ENCODE measurements around the gene FOXP2. TPM values are rescaled to one million over a fixed set of nuclear protein-coding genes. Genes with fewer than 3 reads are reported as not detected.
"Not testable (repeated sequence)": the region's sequence is repeated elsewhere in the genome, so short reads cannot be mapped to it uniquely, and the experiment has no call there.

The FOXP2 gene
- total RNA-seq, 2 donors from 2014 or later: 15.5 to 16.6 TPM

GRCh38 chr7:114487174-114487573, 72.6 kb downstream of the FOXP2 start:
- 85% methylated on average over 1 of the region's 1 CpG; no CpG with 5 or more reads in 1 of the 2 donors for WGBS, 2 donors
- Histone ChIP-seq H3K4me1 (no peaks in the 10 kb centered on the region), H3K4me3 (no peak overlapping the region), H3K27ac (no peak overlapping the region), H3K9me3 (peaks cover 0 to 9% (median 0%) of the 10 kb centered on the region in 3 donors), H3K36me3 (replicated peaks in 1 of 2; ENCODE audit: insufficient read depth in 1 of 2, low read depth in 2 of 2) (no peaks in the 10 kb centered on the region), H3K27me3 (no peaks in the 10 kb centered on the region)
- DNase-seq (no peak), ATAC-seq (no peak)
- intact Hi-C loops (cut with DNase I): no loop called here
- TF ChIP-seq CTCF (IDR thresholded peaks at IDR 0.05) (no peak), POLR2A (IDR thresholded peaks at IDR 0.05) (no peak)

- H3K27me3 ChIP-seq: no peaks in the 10 kb centered on the region
- 59 to 85% methylated on average over 2 of the region's 2 CpGs for WGBS, 2 donors
- peaks cover 0 to 9% (median 0%) of the 10 kb centered on the region in 3 donors for H3K9me3 ChIP-seq
- H3K36me3 ChIP-seq (replicated peaks in 1 of 2; ENCODE audit: insufficient read depth in 1 of 2, low read depth in 2 of 2): no peaks in the 10 kb centered on the region
- H3K4me1 ChIP-seq: no peaks in the 10 kb centered on the region
- intact Hi-C loops (cut with DNase I): no loop called here
- no peak for TF ChIP-seq CTCF (IDR thresholded peaks at IDR 0.05)
- TF ChIP-seq POLR2A (IDR thresholded peaks at IDR 0.05): no peak
- H3K4me3 ChIP-seq: no peak overlapping the region
- no peak for DNase-seq
- no peak for ATAC-seq
- H3K27ac ChIP-seq: no peak overlapping the region
Observed at GRCh38 chr7:114488696-114489095, 74.1 kb downstream of the FOXP2 start.

- H3K27me3 ChIP-seq; intact Hi-C loops (cut with DNase I); H3K27ac ChIP-seq; H3K4me1 ChIP-seq; H3K36me3 ChIP-seq (replicated peaks in 1 of 2; ENCODE audit: insufficient read depth in 1 of 2, low read depth in 2 of 2); H3K9me3 ChIP-seq; DNase-seq; ATAC-seq; H3K4me3 ChIP-seq: not testable (repeated sequence)
- 95 to 100% methylated on average over 1 of the region's 1 CpG for WGBS, 2 donors
Observed at GRCh38 chr7:114497491-114497890, 82.9 kb downstream of the FOXP2 start.

- Histone ChIP-seq H3K9me3 (no peaks in the 10 kb centered on the region), H3K4me3 (no peak overlapping the region), H3K4me1 (peaks cover 13% of the 10 kb centered on the region), H3K27me3 (no peaks in the 10 kb centered on the region), H3K36me3 (replicated peaks in 1 of 2; ENCODE audit: insufficient read depth in 1 of 2, low read depth in 2 of 2) (no peaks in the 10 kb centered on the region), H3K27ac (peak overlapping the region in 1 of 4 donors; percentile 13)
- ATAC-seq: peak; percentile 24
- TF ChIP-seq POLR2A (IDR thresholded peaks at IDR 0.05): no peak
- no peak for TF ChIP-seq CTCF (IDR thresholded peaks at IDR 0.05)
- DNase-seq: peak in 2 of 4 donors; percentile 9 to 11
- intact Hi-C loops (cut with DNase I): no loop called here
- WGBS, 2 donors: 10 to 16% methylated on average over 5 of the region's 5 CpGs
Observed at GRCh38 chr7:114502454-114503254, 88.0 kb downstream of the FOXP2 start.

- no peak for ATAC-seq
- no peaks in the 10 kb centered on the region for H3K9me3 ChIP-seq
Observed at GRCh38 chr7:114504586-114504985, 90.0 kb downstream of the FOXP2 start.

More at GRCh38 chr7:114504586-114504985, 90.0 kb downstream of the FOXP2 start:
- Histone ChIP-seq H3K4me3 (no peak overlapping the region), H3K4me1 (peaks cover 13% of the 10 kb centered on the region), H3K36me3 (replicated peaks in 1 of 2; ENCODE audit: insufficient read depth in 1 of 2, low read depth in 2 of 2) (no peaks in the 10 kb centered on the region), H3K27ac (no peak overlapping the region), H3K27me3 (no peaks in the 10 kb centered on the region)
- no peak for DNase-seq
- intact Hi-C loops (cut with DNase I): no loop called here
- 81 to 82% methylated on average over 1 of the region's 1 CpG for WGBS, 2 donors
- TF ChIP-seq CTCF (IDR thresholded peaks at IDR 0.05) (no peak), POLR2A (IDR thresholded peaks at IDR 0.05) (no peak)
